ENCODE results near the gene PTPRM.

GRCh38 chr18:7857562-7857961 lies 290.4 kb downstream of the PTPRM start:
- TF ChIP-seq CTCF (IDR thresholded peaks at IDR 0.05; ENCODE audit: poor library complexity, severe bottlenecking) (no peak), EZH2 (IDR thresholded peaks at IDR 0.05; ENCODE audit: borderline replicate concordance, insufficient read depth, low read length, poor library complexity, severe bottlenecking) (no peak), POLR2AphosphoS5 (IDR thresholded peaks at IDR 0.05) (no peak)
